Pericardium fibroblast (primary cell): ENCODE results near the gene CXCR5. TPM values are rescaled to one million over a fixed set of nuclear protein-coding genes. Genes with fewer than 3 reads are reported as not detected.

ENCODE experiments used
- total RNA-seq: library from RNA; depleted of rRNA; stranded (reverse); fragments of >200 nt; gene quantifications from 2 replicates; pipeline ENCODE4 v1.2.3, GENCODE V29; 2015

CXCR5 gene
- total RNA-seq: not detected in 2 replicates

DNA sequence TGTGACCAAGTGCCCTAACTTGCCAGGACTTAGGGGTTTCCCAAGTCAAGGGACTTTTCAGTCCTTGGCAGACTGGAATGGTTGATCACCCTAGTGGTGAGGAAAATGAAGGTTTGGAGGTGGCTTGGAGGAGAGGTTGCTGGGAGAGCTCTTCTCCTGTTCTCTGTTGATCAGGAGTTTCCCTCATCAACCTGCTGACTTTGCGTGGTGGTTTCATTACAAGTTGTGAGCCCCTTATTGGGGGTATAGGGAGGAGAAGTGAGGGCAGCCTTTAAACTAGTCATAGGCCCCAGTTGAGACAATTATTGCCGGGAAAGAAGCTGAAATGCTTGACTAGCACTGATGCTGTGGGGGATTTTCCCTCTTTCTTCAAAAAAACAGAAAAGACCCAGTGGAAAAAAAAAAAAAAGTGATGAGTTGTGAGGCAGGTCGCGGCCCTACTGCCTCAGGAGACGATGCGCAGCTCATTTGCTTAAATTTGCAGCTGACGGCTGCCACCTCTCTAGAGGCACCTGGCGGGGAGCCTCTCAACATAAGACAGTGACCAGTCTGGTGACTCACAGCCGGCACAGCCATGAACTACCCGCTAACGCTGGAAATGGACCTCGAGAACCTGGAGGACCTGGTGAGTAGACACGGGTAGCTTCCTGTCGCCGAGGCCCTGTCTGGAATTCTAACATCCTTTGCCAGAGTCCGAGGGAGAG lies at the start of gene CXCR5:
Gene CXCR5, plus strand, starts transcription at position 525 of the 704 bp plus-strand sequence. Its CDS starts 50 bp downstream, at position 575.

Other genes with a start within 250 kb of the CXCR5 start
- gene TREH, start 204.2 kb upstream of the CXCR5 start, total RNA-seq: not detected in 2 replicates
- 41.1 and 51.7 TPM in 2 replicates for gene DDX6, start 92.7 kb upstream of the CXCR5 start, total RNA-seq
- gene BCL9L, start 42.0 kb downstream of the CXCR5 start, total RNA-seq: 38.5 and 40.0 TPM in 2 replicates
- not detected in 2 replicates for gene UPK2, start 72.4 kb downstream of the CXCR5 start, total RNA-seq
- gene FOXR1, start 87.9 kb downstream of the CXCR5 start, total RNA-seq: not detected in 2 replicates
- gene CENATAC, start 114.2 kb downstream of the CXCR5 start, total RNA-seq: 3.5 and 10.0 TPM in 2 replicates
- gene RPS25, start 134.5 kb downstream of the CXCR5 start, total RNA-seq: 2,232 and 3,190 TPM in 2 replicates
- gene TRAPPC4, start 134.9 kb downstream of the CXCR5 start, total RNA-seq: 48.9 and 68.3 TPM in 2 replicates
- 8.9 and 11.9 TPM in 2 replicates for gene SLC37A4, start 147.0 kb downstream of the CXCR5 start, total RNA-seq
- 42.8 and 72.7 TPM in 2 replicates for gene HYOU1, start 173.3 kb downstream of the CXCR5 start, total RNA-seq
- gene VPS11, start 183.9 kb downstream of the CXCR5 start, total RNA-seq: 14.4 and 18.2 TPM in 2 replicates
- gene HMBS, start 201.0 kb downstream of the CXCR5 start, total RNA-seq: 19.7 and 27.9 TPM in 2 replicates
- gene DPAGT1, start 218.0 kb downstream of the CXCR5 start, total RNA-seq: 21.8 and 23.6 TPM in 2 replicates
- 4.3 and 5.8 TPM in 2 replicates for gene C2CD2L, start 223.5 kb downstream of the CXCR5 start, total RNA-seq
- 9.2 and 9.8 TPM in 2 replicates for gene HINFP, start 237.7 kb downstream of the CXCR5 start, total RNA-seq